Calu3 (cell line): ENCODE measurements around the gene ZMYND10. TPM values are rescaled to one million over a fixed set of nuclear protein-coding genes. Genes with fewer than 3 reads are reported as not detected.

Source experiments
- BruUV-seq: library from RNA; stranded (reverse); fragments of 400-500 nt; replicated peaks from 2 replicates; lab custom pipeline; 2021; lab: Mats Ljungman, UMichigan
- CTCF ChIA-PET: fragments of 300-600 bp; sonication (Branson Sonifier 250); formaldehyde crosslinking; loops from one replicate; lab custom pipeline; 2022; ENCODE audit warnings: antibody characterized with exemption; lab: Charles Lee
- DNase-seq: peaks from one replicate; pipeline ENCODE4 v3.0.0; 2022
- H3K27ac Mint-ChIP-seq: one replicate; pipeline ENCODE4 v1.8.0; 2022; ENCODE audit warnings: mixed read lengths; ENCODE audit not compliant: unreplicated experiment
- H3K27me3 Mint-ChIP-seq: one replicate; pipeline ENCODE4 v1.8.0; 2022; ENCODE audit warnings: mixed read lengths; ENCODE audit not compliant: unreplicated experiment
- H3K36me3 Mint-ChIP-seq: one replicate; pipeline ENCODE4 v1.8.0; 2022; ENCODE audit warnings: mild to moderate bottlenecking, moderate library complexity, mixed read lengths; ENCODE audit not compliant: insufficient read depth, unreplicated experiment
- H3K4me1 Mint-ChIP-seq: one replicate; pipeline ENCODE4 v1.8.0; 2022; ENCODE audit warnings: mild to moderate bottlenecking, low read depth, mixed read lengths; ENCODE audit not compliant: unreplicated experiment
- H3K4me3 Mint-ChIP-seq: one replicate; pipeline ENCODE4 v1.8.0; 2022; ENCODE audit warnings: mild to moderate bottlenecking, low read depth, moderate library complexity, mixed read lengths; ENCODE audit not compliant: unreplicated experiment
- H3K9me3 Mint-ChIP-seq: one replicate; pipeline ENCODE4 v1.8.0; 2022; ENCODE audit warnings: low read depth, mixed read lengths; ENCODE audit not compliant: unreplicated experiment
- intact Hi-C: fragments of 100-400 bp; cut with micrococcal nuclease; formaldehyde crosslinking; loops from one replicate; pipeline ENCODE4 v1.10.0; 2022; ENCODE audit not compliant: unreplicated experiment
- total RNA-seq: library from RNA; stranded (reverse); gene quantifications from 2 replicates; pipeline ENCODE4 v1.2.3, GENCODE V29; 2022
- TF ChIP-seq, protein P1 (sequence below): fragments of 200-600 bp; IDR thresholded peaks from one replicate; pipeline ENCODE4 v1.8.0; 2022; ENCODE audit warnings: antibody characterized with exemption; ENCODE audit not compliant: unreplicated experiment

Gene ZMYND10
- total RNA-seq, 1 experiment from 2014 or later, result 0.71 TPM

GRCh38 chr3:50325497-50326181 lies 19.9 kb downstream of the ZMYND10 start:
- H3K4me1 Mint-ChIP-seq, result no peaks in the 10 kb centered on the region
- CTCF ChIA-PET, result interaction anchor here (1.0 to 1.6 kb wide), 2 partner anchors 23 to 26 kb away, joined by 4 to 7 read pairs; partner anchors contain the start of genes HYAL1, HYAL3 and NAA80
- intact Hi-C loops, result loop anchor here (10.0 kb wide), 1 partner anchor 51 kb away; the partner anchor contains the start of gene LSMEM2
- BruUV-seq, result no TSS peak
- TF ChIP-seq, protein P1, sequence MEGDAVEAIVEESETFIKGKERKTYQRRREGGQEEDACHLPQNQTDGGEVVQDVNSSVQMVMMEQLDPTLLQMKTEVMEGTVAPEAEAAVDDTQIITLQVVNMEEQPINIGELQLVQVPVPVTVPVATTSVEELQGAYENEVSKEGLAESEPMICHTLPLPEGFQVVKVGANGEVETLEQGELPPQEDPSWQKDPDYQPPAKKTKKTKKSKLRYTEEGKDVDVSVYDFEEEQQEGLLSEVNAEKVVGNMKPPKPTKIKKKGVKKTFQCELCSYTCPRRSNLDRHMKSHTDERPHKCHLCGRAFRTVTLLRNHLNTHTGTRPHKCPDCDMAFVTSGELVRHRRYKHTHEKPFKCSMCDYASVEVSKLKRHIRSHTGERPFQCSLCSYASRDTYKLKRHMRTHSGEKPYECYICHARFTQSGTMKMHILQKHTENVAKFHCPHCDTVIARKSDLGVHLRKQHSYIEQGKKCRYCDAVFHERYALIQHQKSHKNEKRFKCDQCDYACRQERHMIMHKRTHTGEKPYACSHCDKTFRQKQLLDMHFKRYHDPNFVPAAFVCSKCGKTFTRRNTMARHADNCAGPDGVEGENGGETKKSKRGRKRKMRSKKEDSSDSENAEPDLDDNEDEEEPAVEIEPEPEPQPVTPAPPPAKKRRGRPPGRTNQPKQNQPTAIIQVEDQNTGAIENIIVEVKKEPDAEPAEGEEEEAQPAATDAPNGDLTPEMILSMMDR, result no peak
- no peak for DNase-seq
- H3K36me3 Mint-ChIP-seq, result peaks cover 45% of the 10 kb centered on the region
- H3K4me3 Mint-ChIP-seq, result no peak overlapping the region
- H3K27ac Mint-ChIP-seq, result no peak overlapping the region
- no peaks in the 10 kb centered on the region for H3K27me3 Mint-ChIP-seq
- no peaks in the 10 kb centered on the region for H3K9me3 Mint-ChIP-seq

- no peak for DNase-seq
- no peaks in the 10 kb centered on the region for H3K27me3 Mint-ChIP-seq
- no TSS peak for BruUV-seq
- H3K36me3 Mint-ChIP-seq, result peaks cover 45% of the 10 kb centered on the region
- intact Hi-C loops, result loop anchor here (10.0 kb wide), 1 partner anchor 50 kb away; the partner anchor contains the start of gene LSMEM2
- CTCF ChIA-PET, result interaction anchor here (1.0 to 1.6 kb wide), 2 partner anchors 22 to 26 kb away, joined by 4 to 7 read pairs; partner anchors contain the start of genes HYAL1, HYAL3 and NAA80
- no peaks in the 10 kb centered on the region for H3K9me3 Mint-ChIP-seq
- H3K4me3 Mint-ChIP-seq, result no peak overlapping the region
- no peak overlapping the region for H3K27ac Mint-ChIP-seq
- no peaks in the 10 kb centered on the region for H3K4me1 Mint-ChIP-seq
- TF ChIP-seq, protein P1, result no peak
Measured at GRCh38 chr3:50325113-50325480, 20.4 kb downstream of the ZMYND10 start.

- CTCF ChIA-PET, result interaction anchor here (0.7 to 1.6 kb wide), 5 partner anchors 11 to 64 kb away, joined by 4 to 7 read pairs (median 4); partner anchors contain the start of genes HYAL1, HYAL3 and NAA80
- H3K36me3 Mint-ChIP-seq, result peaks cover 44% of the 10 kb centered on the region
- no peaks in the 10 kb centered on the region for H3K9me3 Mint-ChIP-seq
- BruUV-seq, result no TSS peak
- no peak overlapping the region for H3K27ac Mint-ChIP-seq
- no peaks in the 10 kb centered on the region for H3K4me1 Mint-ChIP-seq
- intact Hi-C loops, result loop anchor here (10.0 kb wide), 1 partner anchor 50 kb away; the partner anchor contains the start of gene LSMEM2
- TF ChIP-seq, protein P1, result peak; percentile 89
- no peak overlapping the region for H3K4me3 Mint-ChIP-seq
- peak; percentile 79 for DNase-seq
- no peaks in the 10 kb centered on the region for H3K27me3 Mint-ChIP-seq
Measured at GRCh38 chr3:50324351-50325112, 21.0 kb downstream of the ZMYND10 start.

- Mint-ChIP-seq H3K4me1 (no peaks in the 10 kb centered on the region), H3K27ac (no peak overlapping the region)
- intact Hi-C loops, result loop anchor here (10.0 kb wide), 1 partner anchor 49 kb away; the partner anchor contains the start of gene LSMEM2
Measured at GRCh38 chr3:50323614-50324199, 21.8 kb downstream of the ZMYND10 start.

More at GRCh38 chr3:50323614-50324199, 21.8 kb downstream of the ZMYND10 start:
- H3K36me3 Mint-ChIP-seq, result peaks cover 43% of the 10 kb centered on the region
- H3K9me3 Mint-ChIP-seq, result no peaks in the 10 kb centered on the region
- no peaks in the 10 kb centered on the region for H3K27me3 Mint-ChIP-seq
- DNase-seq, result no peak
- BruUV-seq, result no TSS peak
- TF ChIP-seq, protein P1, result no peak
- CTCF ChIA-PET, result interaction anchor here (0.7 to 1.6 kb wide), 4 partner anchors 12 to 64 kb away, joined by 4 to 7 read pairs (median 4); partner anchors contain the start of gene HYAL1
- no peak overlapping the region for H3K4me3 Mint-ChIP-seq
